ENCODE results near the gene CTIF. TPM values are rescaled to one million over a fixed set of nuclear protein-coding genes. Genes with fewer than 3 reads are reported as not detected.
A peak's percentile ranks its signal among the peaks of the same experiment; 100 is the strongest.

The CTIF gene
- total and polyA plus RNA-seq, 7 experiments from 2014 or later = 1.3 to 11.2 (median 2.5) TPM; not detected in 2

GRCh38 chr18:48706731-48707130 lies 167.9 kb downstream of the CTIF start:
- no peak overlapping the region for H3K4me3 ChIP-seq (ENCODE audit: low read length)
- H3K36me3 Mint-ChIP-seq = no peaks in the 10 kb centered on the region
- H3K4me1 Mint-ChIP-seq = peaks cover 0 to 20% (median 0%) of the 10 kb centered on the region in 7 donors
- no peak overlapping the region for H3K27ac ChIP-seq (ENCODE audit: low read depth, low read length)
- ATAC-seq (no peak), DNase-seq (no peak)
- ChIA-PET CTCF (no interaction called here), POLR2A (no interaction called here)
- H3K27ac Mint-ChIP-seq = peak overlapping the region in 2 of 9 donors; percentile 5 to 37
- peaks cover 0 to 6% (median 0%) of the 10 kb centered on the region in 5 donors for H3K27me3 Mint-ChIP-seq
- H3K4me1 ChIP-seq (ENCODE audit: control insufficient read depth in 2 of 2, insufficient read depth in 2 of 2, low read length in 2 of 2) = no peaks in the 10 kb centered on the region
- no peak overlapping the region for H3K4me3 Mint-ChIP-seq
- no peaks in the 10 kb centered on the region for H3K36me3 ChIP-seq (ENCODE audit: control insufficient read depth in 2 of 3, insufficient read depth in 3 of 3, low read length in 3 of 3)
- intact Hi-C loops (cut with micrococcal nuclease) = no loop called here
- no peaks in the 10 kb centered on the region for H3K27me3 ChIP-seq (ENCODE audit: control insufficient read depth in 2 of 2, insufficient read depth in 2 of 2, low read length in 2 of 2)
- no peaks in the 10 kb centered on the region for H3K9me3 Mint-ChIP-seq
- H3K9me3 ChIP-seq (ENCODE audit: control insufficient read depth in 2 of 3, low read length in 3 of 3) = no peaks in the 10 kb centered on the region

GRCh38 chr18:48707636-48708296 lies 168.9 kb downstream of the CTIF start:
- Mint-ChIP-seq H3K27me3 (peaks cover 0 to 6% (median 0%) of the 10 kb centered on the region in 5 donors), H3K27ac (no peak overlapping the region), H3K9me3 (no peaks in the 10 kb centered on the region), H3K36me3 (no peaks in the 10 kb centered on the region), H3K4me3 (no peak overlapping the region), H3K4me1 (peaks cover 0 to 11% (median 0%) of the 10 kb centered on the region in 7 donors)
- POLR2A ChIA-PET = no interaction called here
- ATAC-seq (no peak), DNase-seq (no peak)
- Histone ChIP-seq H3K4me1 (ENCODE audit: control insufficient read depth in 2 of 2, insufficient read depth in 2 of 2, low read length in 2 of 2) (no peaks in the 10 kb centered on the region), H3K4me3 (ENCODE audit: low read length) (no peak overlapping the region), H3K36me3 (ENCODE audit: control insufficient read depth in 2 of 3, insufficient read depth in 3 of 3, low read length in 3 of 3) (no peaks in the 10 kb centered on the region), H3K27me3 (ENCODE audit: control insufficient read depth in 2 of 2, insufficient read depth in 2 of 2, low read length in 2 of 2) (no peaks in the 10 kb centered on the region), H3K27ac (ENCODE audit: low read depth, low read length) (no peak overlapping the region), H3K9me3 (ENCODE audit: control insufficient read depth in 2 of 3, low read length in 3 of 3) (no peaks in the 10 kb centered on the region)
- CTCF ChIA-PET = interaction anchor here (0.6 kb wide), 1 partner anchor 41 kb away, joined by 4 read pairs; no protein-coding TSS in a partner anchor
- intact Hi-C loops (cut with micrococcal nuclease) = no loop called here

- Histone ChIP-seq H3K9me3 (ENCODE audit: control insufficient read depth in 2 of 3, low read length in 3 of 3) (no peaks in the 10 kb centered on the region), H3K36me3 (ENCODE audit: control insufficient read depth in 2 of 3, insufficient read depth in 3 of 3, low read length in 3 of 3) (no peaks in the 10 kb centered on the region), H3K4me1 (ENCODE audit: control insufficient read depth in 2 of 2, insufficient read depth in 2 of 2, low read length in 2 of 2) (no peaks in the 10 kb centered on the region), H3K27ac (ENCODE audit: low read depth, low read length) (no peak overlapping the region), H3K4me3 (ENCODE audit: low read length) (no peak overlapping the region), H3K27me3 (ENCODE audit: control insufficient read depth in 2 of 2, insufficient read depth in 2 of 2, low read length in 2 of 2) (no peaks in the 10 kb centered on the region)
- peaks cover 0 to 7% (median 0%) of the 10 kb centered on the region in 7 donors for H3K4me1 Mint-ChIP-seq
- POLR2A ChIA-PET = no interaction called here
- no peaks in the 10 kb centered on the region for H3K9me3 Mint-ChIP-seq
- DNase-seq (no peak), ATAC-seq (no peak)
- no peaks in the 10 kb centered on the region for H3K36me3 Mint-ChIP-seq
- CTCF ChIA-PET = interaction anchor here (0.6 kb wide), 1 partner anchor 1553 kb away, joined by 3 read pairs; no protein-coding TSS in a partner anchor
- peaks cover 0 to 6% (median 0%) of the 10 kb centered on the region in 5 donors for H3K27me3 Mint-ChIP-seq
- intact Hi-C loops (cut with micrococcal nuclease) = no loop called here
- peak overlapping the region in 1 of 9 donors; percentile 36 for H3K27ac Mint-ChIP-seq
- no peak overlapping the region for H3K4me3 Mint-ChIP-seq
Observed at GRCh38 chr18:48708807-48709206, 170.0 kb downstream of the CTIF start.

- no peaks in the 10 kb centered on the region for H3K36me3 Mint-ChIP-seq
- Histone ChIP-seq H3K4me3 (ENCODE audit: low read length) (no peak overlapping the region), H3K9me3 (ENCODE audit: control insufficient read depth in 2 of 3, low read length in 3 of 3) (no peaks in the 10 kb centered on the region), H3K4me1 (ENCODE audit: control insufficient read depth in 2 of 2, insufficient read depth in 2 of 2, low read length in 2 of 2) (no peaks in the 10 kb centered on the region), H3K27me3 (ENCODE audit: control insufficient read depth in 2 of 2, insufficient read depth in 2 of 2, low read length in 2 of 2) (no peaks in the 10 kb centered on the region), H3K27ac (ENCODE audit: low read depth, low read length) (no peak overlapping the region), H3K36me3 (ENCODE audit: control insufficient read depth in 2 of 3, insufficient read depth in 3 of 3, low read length in 3 of 3) (no peaks in the 10 kb centered on the region)
- peaks cover 0 to 6% (median 0%) of the 10 kb centered on the region in 5 donors for H3K27me3 Mint-ChIP-seq
- ChIA-PET POLR2A (no interaction called here), CTCF (no interaction called here)
- no peak for DNase-seq
- H3K27ac Mint-ChIP-seq = no peak overlapping the region
- intact Hi-C loops (cut with micrococcal nuclease) = no loop called here
- ATAC-seq = no peak
- no peaks in the 10 kb centered on the region for H3K9me3 Mint-ChIP-seq
- peaks cover 0 to 7% (median 0%) of the 10 kb centered on the region in 7 donors for H3K4me1 Mint-ChIP-seq
- no peak overlapping the region for H3K4me3 Mint-ChIP-seq
Observed at GRCh38 chr18:48709371-48710062, 170.7 kb downstream of the CTIF start.

DNA sequence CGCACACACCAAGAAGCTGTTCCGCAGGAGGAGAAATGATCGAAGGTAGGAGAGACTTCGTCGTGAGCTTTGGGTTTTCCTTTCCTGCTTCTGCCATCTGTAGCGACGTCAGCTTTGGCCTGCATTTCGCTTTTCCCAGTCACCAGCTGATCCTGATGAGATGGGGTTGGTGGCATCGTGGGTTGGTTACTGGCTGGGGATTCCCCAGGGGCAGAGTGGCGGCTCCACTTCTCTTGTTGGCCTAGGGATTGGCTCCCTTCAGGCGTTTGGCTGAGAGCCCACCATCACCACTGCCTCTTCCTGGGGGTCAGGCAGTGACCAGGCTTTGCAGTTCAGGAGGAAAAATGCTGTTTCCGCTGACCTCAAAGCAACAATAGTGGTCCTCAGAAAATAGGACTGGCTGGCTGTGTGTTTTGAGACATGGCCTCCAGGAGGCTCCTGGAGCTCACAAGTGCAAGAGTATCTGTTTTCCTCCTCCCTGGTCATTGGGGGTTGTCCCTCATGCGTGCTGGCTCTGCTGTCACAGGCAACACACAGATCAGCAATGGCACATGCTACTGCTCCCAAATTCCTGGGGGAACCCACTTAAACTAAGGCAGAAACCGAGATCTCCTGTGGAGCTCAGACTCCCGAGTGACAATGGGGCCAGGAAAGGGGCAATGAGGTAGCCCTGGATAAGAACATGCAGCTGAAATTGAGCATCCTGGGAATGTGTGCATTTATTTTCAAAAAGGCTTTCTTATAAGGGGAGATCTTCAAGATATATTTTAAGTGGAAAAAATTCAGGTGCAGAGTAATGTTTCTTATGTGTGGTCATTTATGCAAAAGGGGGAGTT lies 173.0 kb downstream of the CTIF start:
- H3K36me3 Mint-ChIP-seq = no peaks in the 10 kb centered on the region
- intact Hi-C loops (cut with micrococcal nuclease) = loop anchor here in 1 of 2 donors (2.0 kb wide), 1 partner anchor 331 kb away; no protein-coding TSS in a partner anchor
- peak in 5 of 9 donors; percentile 4 to 18 (median 8) for DNase-seq
- H3K27me3 Mint-ChIP-seq = peaks cover 0 to 6% (median 0%) of the 10 kb centered on the region in 5 donors
- Histone ChIP-seq H3K27me3 (ENCODE audit: control insufficient read depth in 2 of 2, insufficient read depth in 2 of 2, low read length in 2 of 2) (no peaks in the 10 kb centered on the region), H3K27ac (ENCODE audit: low read depth, low read length) (no peak overlapping the region), H3K4me1 (ENCODE audit: control insufficient read depth in 2 of 2, insufficient read depth in 2 of 2, low read length in 2 of 2) (no peaks in the 10 kb centered on the region), H3K36me3 (ENCODE audit: control insufficient read depth in 2 of 3, insufficient read depth in 3 of 3, low read length in 3 of 3) (no peaks in the 10 kb centered on the region), H3K4me3 (ENCODE audit: low read length) (no peak overlapping the region), H3K9me3 (ENCODE audit: control insufficient read depth in 2 of 3, low read length in 3 of 3) (no peaks in the 10 kb centered on the region)
- no peak overlapping the region for H3K4me3 Mint-ChIP-seq
- H3K9me3 Mint-ChIP-seq = peaks cover 0 to 2% (median 0%) of the 10 kb centered on the region in 11 donors
- CTCF ChIA-PET = interaction anchor here (0.6 to 0.7 kb wide), 2 partner anchors 16 to 200 kb away, joined by 3 read pairs; no protein-coding TSS in a partner anchor
- H3K4me1 Mint-ChIP-seq = peaks cover 0 to 8% (median under 1%) of the 10 kb centered on the region in 7 donors
- POLR2A ChIA-PET = no interaction called here
- ATAC-seq = no peak
- H3K27ac Mint-ChIP-seq = no peak overlapping the region

- intact Hi-C loops (cut with micrococcal nuclease) = loop anchor here in 1 of 2 donors (2.0 kb wide), 1 partner anchor 329 kb away; no protein-coding TSS in a partner anchor
- peaks cover 0 to 2% (median 0%) of the 10 kb centered on the region in 11 donors for H3K9me3 Mint-ChIP-seq
- no peak overlapping the region for H3K27ac ChIP-seq (ENCODE audit: low read depth, low read length)
- no peaks in the 10 kb centered on the region for H3K27me3 ChIP-seq (ENCODE audit: control insufficient read depth in 2 of 2, insufficient read depth in 2 of 2, low read length in 2 of 2)
- H3K27me3 Mint-ChIP-seq = peaks cover 0 to 6% (median 0%) of the 10 kb centered on the region in 5 donors
- H3K36me3 ChIP-seq (ENCODE audit: control insufficient read depth in 2 of 3, insufficient read depth in 3 of 3, low read length in 3 of 3) = no peaks in the 10 kb centered on the region
- DNase-seq (no peak), ATAC-seq (no peak)
- H3K4me3 ChIP-seq (ENCODE audit: low read length) = no peak overlapping the region
- ChIA-PET CTCF (no interaction called here), POLR2A (no interaction called here)
- H3K27ac Mint-ChIP-seq = no peak overlapping the region
- no peak overlapping the region for H3K4me3 Mint-ChIP-seq
- peaks cover 0 to 6% (median 0%) of the 10 kb centered on the region in 7 donors for H3K4me1 Mint-ChIP-seq
- H3K4me1 ChIP-seq (ENCODE audit: control insufficient read depth in 2 of 2, insufficient read depth in 2 of 2, low read length in 2 of 2) = no peaks in the 10 kb centered on the region
- no peaks in the 10 kb centered on the region for H3K9me3 ChIP-seq (ENCODE audit: control insufficient read depth in 2 of 3, low read length in 3 of 3)
- H3K36me3 Mint-ChIP-seq = no peaks in the 10 kb centered on the region
Observed at GRCh38 chr18:48713309-48713708, 174.5 kb downstream of the CTIF start.

Data from naive thymus-derived CD4-positive, alpha-beta T cell (primary cell).